GM23248 (cell line): ENCODE data around the gene IL31.

Experiments used
- EZH2 ChIP-seq: fragments of 200-600 bp; sonication (generic); IDR thresholded peaks from 2 replicates; pipeline ENCODE4 v1.6.1; 2018; ENCODE audit warnings: antibody characterized with exemption, mild to moderate bottlenecking; ENCODE audit not compliant: insufficient read depth, poor library complexity, severe bottlenecking
- EZH2phosphoT487 ChIP-seq: fragments of 200-600 bp; sonication (generic); IDR thresholded peaks from 2 replicates; pipeline ENCODE4 v1.6.1; 2018; ENCODE audit warnings: antibody characterized with exemption, moderate library complexity, mild to moderate bottlenecking, low read depth; ENCODE audit not compliant: insufficient read depth

DNA sequence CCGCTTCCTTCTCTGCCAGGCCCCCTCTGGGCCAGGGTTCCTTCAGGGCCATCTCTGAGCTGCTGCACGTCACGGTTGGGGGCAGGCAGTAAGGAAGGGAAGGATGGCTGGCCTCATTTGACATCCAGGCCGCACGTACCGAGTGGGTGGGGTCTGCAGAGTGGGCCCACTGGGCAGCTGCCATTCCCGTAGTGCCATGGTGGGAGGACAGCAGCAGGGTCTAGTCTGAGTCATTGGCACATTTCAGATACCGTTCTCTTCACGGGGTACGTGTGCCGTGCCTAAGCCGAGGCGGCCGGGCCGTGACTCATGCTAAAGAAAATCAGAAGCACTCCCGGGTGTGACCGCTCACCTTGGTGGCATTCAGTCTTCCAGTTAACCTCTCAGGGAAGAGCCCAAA lies 43.9 kb downstream of the IL31 start:
- TF ChIP-seq EZH2 (no peak), EZH2phosphoT487 (no peak)
